A673 (cell line): Measurements from ENCODE around the gene DOCK1. TPM values are rescaled to one million over a fixed set of nuclear protein-coding genes. Genes with fewer than 3 reads are reported as not detected.

Experiments used
- BruUV-seq: library from RNA; stranded (reverse); fragments of 400-500 nt; replicated peaks from 2 replicates; lab custom pipeline; 2021; lab: Mats Ljungman, UMichigan
- CTCF ChIA-PET: fragments of 300-600 bp; sonication (Branson Sonifier 250); formaldehyde crosslinking; loops from one replicate; lab custom pipeline; 2022; ENCODE audit warnings: antibody characterized with exemption; lab: Charles Lee
- POLR2A ChIA-PET: fragments of 300-600 bp; sonication (Branson Sonifier 250); formaldehyde crosslinking; loops from one replicate; lab custom pipeline; 2022; ENCODE audit warnings: antibody characterized with exemption; ENCODE audit not compliant: low non-redundant PET; lab: Charles Lee
- DNase-seq: peaks from one replicate; pipeline ENCODE4 v3.0.0-alpha.2; 2015; ENCODE audit warnings: low spot score
- H3K27ac ChIP-seq: fragments of 200-600 bp; sonication (generic); 2 replicates; pipeline ENCODE4 v1.5.1; 2016; ENCODE audit warnings: mixed run types, low read depth, mild to moderate bottlenecking, mixed read lengths, antibody characterized with exemption, low read length; ENCODE audit not compliant: poor library complexity, severe bottlenecking
- H3K27me3 ChIP-seq: fragments of 200-600 bp; sonication (generic); replicated peaks from 2 replicates; pipeline ENCODE4 v1.6.1; 2017; ENCODE audit warnings: mixed run types, low read depth, mild to moderate bottlenecking, mixed read lengths, antibody characterized with exemption, low read length; ENCODE audit not compliant: insufficient read depth, poor library complexity
- H3K36me3 ChIP-seq: fragments of 200-600 bp; sonication (generic); 2 replicates; pipeline ENCODE4 v1.6.1; 2016; ENCODE audit warnings: mixed run types, mild to moderate bottlenecking, mixed read lengths, antibody characterized with exemption, low read length; ENCODE audit not compliant: insufficient read depth, poor library complexity, severe bottlenecking
- H3K4me1 ChIP-seq: fragments of 200-600 bp; sonication (generic); 2 replicates; pipeline ENCODE4 v1.6.1; 2017; ENCODE audit warnings: mixed run types, mild to moderate bottlenecking, mixed read lengths, antibody characterized with exemption, low read length; ENCODE audit not compliant: insufficient read depth, poor library complexity, severe bottlenecking
- H3K4me3 ChIP-seq: fragments of 200-600 bp; sonication (generic); 2 replicates; pipeline ENCODE4 v1.5.1; 2016; ENCODE audit warnings: low read depth, mixed run types, mild to moderate bottlenecking, mixed read lengths, low read length; ENCODE audit not compliant: poor library complexity, severe bottlenecking
- H3K9me3 ChIP-seq: fragments of 200-600 bp; sonication (generic); 2 replicates; pipeline ENCODE4 v1.6.1; 2016; ENCODE audit warnings: mixed run types, low read depth, mild to moderate bottlenecking, mixed read lengths, antibody characterized with exemption, low read length; ENCODE audit not compliant: poor library complexity, severe bottlenecking
- EZH2 ChIP-seq: fragments of 200-600 bp; sonication (generic); IDR thresholded peaks from 2 replicates; pipeline ENCODE4 v1.6.1; 2017; ENCODE audit warnings: borderline replicate concordance, low read depth, mild to moderate bottlenecking, mixed read lengths, antibody characterized with exemption, low read length; ENCODE audit not compliant: poor library complexity, severe bottlenecking
- intact Hi-C: fragments of 100-400 bp; cut with micrococcal nuclease; formaldehyde crosslinking; loops from one replicate; pipeline ENCODE4 v1.10.0; 2022; ENCODE audit not compliant: unreplicated experiment
- total RNA-seq: library from RNA; stranded (reverse); gene quantifications from 2 replicates; pipeline ENCODE4 v1.2.3, GENCODE V29; 2021
- TF ChIP-seq, protein P1 (sequence below): fragments of 300-800, 200-600 bp; sonication (generic); conservative IDR thresholded peaks from 2 replicates; pipeline ENCODE4 v1.5.1; 2017; ENCODE audit warnings: low read depth, mild to moderate bottlenecking, antibody characterized with exemption, low read length, moderate library complexity, mixed read lengths

The DOCK1 gene
- total RNA-seq, 1 experiment from 2014 or later: 30.7 TPM

DNA sequence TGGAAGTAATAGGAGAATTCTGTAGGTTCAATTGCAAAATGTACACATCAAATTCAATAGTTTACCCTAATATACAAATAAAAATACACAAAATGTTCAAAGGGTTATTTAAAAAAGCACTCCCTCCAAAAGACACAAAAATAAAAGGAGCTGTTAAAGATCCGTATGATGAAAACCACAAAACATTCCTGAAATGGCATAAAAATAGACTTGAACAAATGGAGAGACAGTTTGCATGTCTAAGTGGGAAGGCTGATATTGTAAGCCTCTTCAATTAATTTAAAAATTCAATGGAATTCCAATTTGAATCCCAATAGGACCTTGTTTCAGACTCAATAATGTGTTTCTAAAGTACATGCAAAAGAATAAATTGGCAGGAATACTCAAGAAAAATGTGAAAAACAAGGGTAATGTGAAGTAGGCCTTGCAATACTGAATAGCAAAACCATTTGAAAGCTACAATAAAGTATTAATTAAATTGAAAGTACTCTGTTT lies 329.1 kb downstream of the DOCK1 start:
- ChIA-PET POLR2A (no interaction called here), CTCF (no interaction called here)
- H3K27me3 ChIP-seq: no peaks in the 10 kb centered on the region
- H3K4me1 ChIP-seq: no peaks in the 10 kb centered on the region
- TF ChIP-seq, protein P1, sequence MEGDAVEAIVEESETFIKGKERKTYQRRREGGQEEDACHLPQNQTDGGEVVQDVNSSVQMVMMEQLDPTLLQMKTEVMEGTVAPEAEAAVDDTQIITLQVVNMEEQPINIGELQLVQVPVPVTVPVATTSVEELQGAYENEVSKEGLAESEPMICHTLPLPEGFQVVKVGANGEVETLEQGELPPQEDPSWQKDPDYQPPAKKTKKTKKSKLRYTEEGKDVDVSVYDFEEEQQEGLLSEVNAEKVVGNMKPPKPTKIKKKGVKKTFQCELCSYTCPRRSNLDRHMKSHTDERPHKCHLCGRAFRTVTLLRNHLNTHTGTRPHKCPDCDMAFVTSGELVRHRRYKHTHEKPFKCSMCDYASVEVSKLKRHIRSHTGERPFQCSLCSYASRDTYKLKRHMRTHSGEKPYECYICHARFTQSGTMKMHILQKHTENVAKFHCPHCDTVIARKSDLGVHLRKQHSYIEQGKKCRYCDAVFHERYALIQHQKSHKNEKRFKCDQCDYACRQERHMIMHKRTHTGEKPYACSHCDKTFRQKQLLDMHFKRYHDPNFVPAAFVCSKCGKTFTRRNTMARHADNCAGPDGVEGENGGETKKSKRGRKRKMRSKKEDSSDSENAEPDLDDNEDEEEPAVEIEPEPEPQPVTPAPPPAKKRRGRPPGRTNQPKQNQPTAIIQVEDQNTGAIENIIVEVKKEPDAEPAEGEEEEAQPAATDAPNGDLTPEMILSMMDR: no peak
- TF ChIP-seq EZH2: no peak
- no peaks in the 10 kb centered on the region for H3K9me3 ChIP-seq
- intact Hi-C loops: no loop called here
- H3K27ac ChIP-seq: no peak overlapping the region
- H3K4me3 ChIP-seq: no peak overlapping the region
- no peak for DNase-seq
- H3K36me3 ChIP-seq: no peaks in the 10 kb centered on the region
- BruUV-seq: no TSS peak

DNA sequence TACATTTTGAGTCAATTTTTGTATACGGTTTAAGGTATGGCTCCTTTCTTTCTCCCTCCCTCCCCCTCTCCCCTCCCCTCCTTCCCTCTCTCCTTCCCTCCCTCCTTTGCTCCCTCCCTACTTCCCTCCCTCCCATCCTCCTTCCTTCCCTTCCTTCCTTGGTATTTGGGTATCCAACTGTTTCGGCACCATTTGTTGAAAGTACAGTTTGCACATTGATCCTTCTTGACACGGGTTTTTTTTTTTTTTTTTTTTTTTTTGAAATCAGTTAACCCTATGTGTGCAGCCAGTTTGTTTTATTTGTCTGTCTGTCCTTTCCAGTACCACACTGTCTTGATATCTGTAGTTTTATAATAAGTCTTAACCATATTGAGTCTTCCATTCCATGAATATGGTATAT lies 331.0 kb downstream of the DOCK1 start:
- no peak for DNase-seq
- no peaks in the 10 kb centered on the region for H3K4me1 ChIP-seq
- H3K4me3 ChIP-seq: no peak overlapping the region
- no peaks in the 10 kb centered on the region for H3K27me3 ChIP-seq
- intact Hi-C loops: no loop called here
- H3K36me3 ChIP-seq: no peaks in the 10 kb centered on the region
- ChIA-PET CTCF (no interaction called here), POLR2A (no interaction called here)
- H3K9me3 ChIP-seq: no peaks in the 10 kb centered on the region
- H3K27ac ChIP-seq: no peak overlapping the region
- BruUV-seq: no TSS peak
- TF ChIP-seq, protein P1: no peak
- TF ChIP-seq EZH2: no peak

DNA sequence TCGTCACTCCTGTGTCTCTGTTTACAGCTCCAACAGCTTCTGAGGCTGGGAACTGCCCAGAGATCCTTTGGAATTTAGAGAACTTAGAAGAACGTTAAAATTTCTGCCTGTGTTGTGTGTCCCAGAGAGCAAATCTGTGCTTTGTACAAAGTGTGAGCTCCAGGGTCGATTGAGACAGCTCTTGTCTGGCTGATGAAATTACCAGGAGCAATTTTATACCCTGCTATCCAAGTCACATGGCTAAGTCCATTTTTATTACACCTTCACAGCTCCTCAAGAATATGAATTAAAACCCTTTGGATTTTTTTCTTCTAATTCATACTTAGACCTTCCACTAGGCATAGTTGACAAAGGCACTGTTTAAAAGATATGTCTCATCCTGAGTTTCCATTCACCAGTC lies 337.7 kb downstream of the DOCK1 start:
- Histone ChIP-seq H3K4me1 (no peaks in the 10 kb centered on the region), H3K4me3 (no peak overlapping the region), H3K36me3 (no peaks in the 10 kb centered on the region), H3K27me3 (no peaks in the 10 kb centered on the region), H3K9me3 (no peaks in the 10 kb centered on the region), H3K27ac (no peak overlapping the region)
- POLR2A ChIA-PET: interaction anchor here (0.7 kb wide), 1 partner anchor 12 kb away, joined by 3 read pairs; no protein-coding TSS in a partner anchor
- CTCF ChIA-PET: interaction anchor here (1.0 kb wide), 1 partner anchor 611 kb away, joined by 5 read pairs; no protein-coding TSS in a partner anchor
- no TSS peak for BruUV-seq
- intact Hi-C loops: loop anchor here (2.0 kb wide), 1 partner anchor 334 kb away; no protein-coding TSS in a partner anchor
- TF ChIP-seq, protein P1: no peak
- no peak for TF ChIP-seq EZH2
- no peak for DNase-seq
